Measurements from ENCODE around the gene RBPMS2. TPM values are rescaled to one million over a fixed set of nuclear protein-coding genes. Genes with fewer than 3 reads are reported as not detected.

Gene RBPMS2
- total RNA-seq, 4 donors from 2014 or later: 0.22 to 5.4 (median 1.8) TPM

DNA sequence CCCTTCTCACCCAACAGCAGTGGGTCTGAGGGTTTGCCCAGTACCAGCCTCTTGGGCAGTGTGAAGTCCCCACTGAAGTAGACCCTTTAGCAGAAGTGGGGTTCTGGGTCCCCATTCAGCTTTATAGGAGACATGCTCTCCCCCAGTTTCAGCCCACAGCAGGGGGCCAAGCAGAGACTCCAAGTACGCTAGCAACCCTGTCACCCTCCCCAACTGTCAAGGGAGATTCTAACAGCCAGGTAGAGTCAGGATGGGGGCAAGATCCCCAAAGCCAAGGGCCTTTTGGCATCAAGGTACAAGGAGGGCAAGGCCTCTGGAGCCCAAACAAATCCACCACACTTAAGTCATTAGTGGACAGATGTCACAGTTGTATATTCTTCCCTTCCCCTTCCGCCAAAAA lies 1.8 kb downstream of the RBPMS2 start:
- Histone ChIP-seq H3K36me3 (no peaks in the 10 kb centered on the region), H3K27ac (peak overlapping the region in 2 of 4 donors; percentile 43 to 81), H3K4me3 (peak overlapping the region in 2 of 4 donors; percentile 22 to 68), H3K27me3 (peaks cover 0 to 9% of the 10 kb centered on the region in 2 donors), H3K9me3 (no peaks in the 10 kb centered on the region), H3K4me1 (peaks cover 0 to 14% (median 0%) of the 10 kb centered on the region in 4 donors)
- 43 to 91% methylated on average over 1 to 2 of the region's 2 CpGs for WGBS, 2 donors
- no peak for TF ChIP-seq POLR2A (IDR thresholded peaks at IDR 0.05)
- no peak for TF ChIP-seq EP300 (IDR thresholded peaks at IDR 0.05)
- TF ChIP-seq, protein P1, sequence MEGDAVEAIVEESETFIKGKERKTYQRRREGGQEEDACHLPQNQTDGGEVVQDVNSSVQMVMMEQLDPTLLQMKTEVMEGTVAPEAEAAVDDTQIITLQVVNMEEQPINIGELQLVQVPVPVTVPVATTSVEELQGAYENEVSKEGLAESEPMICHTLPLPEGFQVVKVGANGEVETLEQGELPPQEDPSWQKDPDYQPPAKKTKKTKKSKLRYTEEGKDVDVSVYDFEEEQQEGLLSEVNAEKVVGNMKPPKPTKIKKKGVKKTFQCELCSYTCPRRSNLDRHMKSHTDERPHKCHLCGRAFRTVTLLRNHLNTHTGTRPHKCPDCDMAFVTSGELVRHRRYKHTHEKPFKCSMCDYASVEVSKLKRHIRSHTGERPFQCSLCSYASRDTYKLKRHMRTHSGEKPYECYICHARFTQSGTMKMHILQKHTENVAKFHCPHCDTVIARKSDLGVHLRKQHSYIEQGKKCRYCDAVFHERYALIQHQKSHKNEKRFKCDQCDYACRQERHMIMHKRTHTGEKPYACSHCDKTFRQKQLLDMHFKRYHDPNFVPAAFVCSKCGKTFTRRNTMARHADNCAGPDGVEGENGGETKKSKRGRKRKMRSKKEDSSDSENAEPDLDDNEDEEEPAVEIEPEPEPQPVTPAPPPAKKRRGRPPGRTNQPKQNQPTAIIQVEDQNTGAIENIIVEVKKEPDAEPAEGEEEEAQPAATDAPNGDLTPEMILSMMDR (IDR thresholded peaks at IDR 0.05): no peak
- DNase-seq (ENCODE audit: low spot score in 2 of 2): no peak

DNA sequence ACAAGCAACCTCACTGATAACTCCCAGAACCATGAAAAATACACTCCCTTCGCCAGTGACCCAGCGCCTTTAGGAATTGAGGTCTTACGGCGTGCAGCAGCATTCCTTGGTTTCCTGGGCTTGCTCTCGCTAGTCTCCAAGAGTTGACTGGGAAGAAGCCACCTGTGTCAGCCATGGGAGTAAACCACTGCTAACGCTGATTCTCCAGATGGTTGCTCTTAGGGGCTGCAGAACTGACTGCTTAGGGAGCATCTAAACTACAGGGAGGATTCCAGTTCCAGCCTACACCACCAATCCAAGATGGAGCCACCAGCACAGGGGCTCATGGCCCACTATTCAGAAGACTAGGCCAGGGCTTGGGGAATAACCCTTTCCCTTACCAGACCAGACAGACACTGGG lies 2.4 kb downstream of the RBPMS2 start:
- Histone ChIP-seq H3K4me1 (peaks cover 0 to 14% (median 0%) of the 10 kb centered on the region in 4 donors), H3K4me3 (no peak overlapping the region), H3K36me3 (no peaks in the 10 kb centered on the region), H3K27me3 (peaks cover 0 to 9% of the 10 kb centered on the region in 2 donors), H3K9me3 (no peaks in the 10 kb centered on the region), H3K27ac (no peak overlapping the region)
- TF ChIP-seq POLR2A (IDR thresholded peaks at IDR 0.05) (no peak), EP300 (IDR thresholded peaks at IDR 0.05) (no peak)
- TF ChIP-seq, protein P1 (IDR thresholded peaks at IDR 0.05): no peak
- 78 to 88% methylated on average over 6 of the region's 6 CpGs for WGBS, 2 donors
- no peak for DNase-seq (ENCODE audit: low spot score in 2 of 2)

DNA sequence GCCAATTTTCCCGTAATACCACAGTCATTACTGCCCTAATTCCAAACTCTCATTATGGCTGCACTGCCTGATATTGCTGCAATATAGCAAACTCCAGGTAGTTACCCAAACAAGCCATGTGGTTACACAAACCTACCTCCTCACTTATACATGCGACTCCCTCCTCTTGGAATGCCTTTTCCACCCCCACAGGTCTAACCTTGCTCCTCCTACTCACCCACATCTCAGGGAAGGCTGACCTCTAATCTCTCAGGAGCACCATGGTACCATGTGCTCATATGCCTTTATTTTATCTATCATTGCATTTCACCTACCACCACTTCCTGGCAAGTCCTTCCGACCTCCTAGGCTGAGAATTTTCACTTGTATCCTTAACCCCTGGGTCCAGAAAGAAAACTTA lies 2.9 kb downstream of the RBPMS2 start:
- DNase-seq (ENCODE audit: low spot score in 2 of 2): no peak
- Histone ChIP-seq H3K36me3 (no peaks in the 10 kb centered on the region), H3K9me3 (no peaks in the 10 kb centered on the region), H3K27ac (no peak overlapping the region), H3K27me3 (peaks cover 0 to 9% of the 10 kb centered on the region in 2 donors), H3K4me1 (peaks cover 0 to 14% (median 0%) of the 10 kb centered on the region in 4 donors), H3K4me3 (no peak overlapping the region)
- TF ChIP-seq, protein P1 (IDR thresholded peaks at IDR 0.05): no peak
- no peak for TF ChIP-seq EP300 (IDR thresholded peaks at IDR 0.05)
- no peak for TF ChIP-seq POLR2A (IDR thresholded peaks at IDR 0.05)
- 70 to 72% methylated on average over 3 of the region's 3 CpGs for WGBS, 2 donors

DNA sequence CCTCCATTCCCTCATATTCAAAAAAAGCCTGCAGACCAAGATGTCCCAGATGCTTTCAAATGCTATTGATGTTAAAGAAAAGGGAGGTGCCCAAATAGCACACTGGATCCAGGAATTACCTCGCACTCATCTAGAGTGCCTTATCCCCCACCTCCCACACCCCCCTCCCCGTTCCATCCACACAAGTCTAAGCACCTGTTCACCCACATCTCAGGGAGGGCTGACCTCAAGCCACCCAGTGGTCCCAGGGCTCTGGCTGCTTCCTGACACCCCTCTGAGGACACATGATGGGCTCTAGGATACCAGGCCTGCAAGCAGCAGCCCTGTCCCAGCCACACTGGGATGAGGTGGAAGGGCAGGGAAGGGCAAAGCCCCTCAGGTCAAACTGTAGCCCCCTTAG lies 4.8 kb downstream of the RBPMS2 start:
- no peak for TF ChIP-seq POLR2A (IDR thresholded peaks at IDR 0.05)
- TF ChIP-seq, protein P1 (IDR thresholded peaks at IDR 0.05): no peak
- no peak for TF ChIP-seq EP300 (IDR thresholded peaks at IDR 0.05)
- no peaks in the 10 kb centered on the region for H3K36me3 ChIP-seq
- H3K4me3 ChIP-seq: no peak overlapping the region
- H3K27me3 ChIP-seq: no peaks in the 10 kb centered on the region
- no peaks in the 10 kb centered on the region for H3K4me1 ChIP-seq
- no peak overlapping the region for H3K27ac ChIP-seq
- DNase-seq (ENCODE audit: low spot score in 2 of 2): no peak
- no peaks in the 10 kb centered on the region for H3K9me3 ChIP-seq
- WGBS, 2 donors: 66% methylated on average over 2 of the region's 2 CpGs

DNA sequence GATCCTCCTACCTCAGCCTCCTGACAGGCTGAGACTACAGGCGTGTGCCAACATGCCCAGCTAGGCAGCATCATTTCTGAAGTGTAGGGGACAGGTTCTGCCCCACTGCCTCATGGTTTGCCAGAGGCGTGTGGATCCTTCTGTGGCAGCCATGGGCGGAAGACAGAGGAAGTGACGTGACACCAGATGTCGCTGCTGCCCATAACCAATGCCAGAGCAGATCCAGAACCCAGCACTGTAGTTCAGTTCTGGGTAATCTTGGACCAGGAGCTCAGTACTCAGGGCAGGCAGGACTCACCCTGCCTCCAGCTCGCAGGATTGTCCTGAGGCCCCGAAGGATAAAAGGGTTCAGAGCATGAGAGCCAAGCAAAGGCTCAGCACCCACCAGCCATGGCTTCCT lies 8.2 kb downstream of the RBPMS2 start:
- H3K4me1 ChIP-seq: no peaks in the 10 kb centered on the region
- H3K9me3 ChIP-seq: no peaks in the 10 kb centered on the region
- H3K36me3 ChIP-seq: no peaks in the 10 kb centered on the region
- no peaks in the 10 kb centered on the region for H3K27me3 ChIP-seq
- H3K27ac ChIP-seq: no peak overlapping the region
- TF ChIP-seq, protein P1 (IDR thresholded peaks at IDR 0.05): no peak
- TF ChIP-seq EP300 (IDR thresholded peaks at IDR 0.05) (no peak), POLR2A (IDR thresholded peaks at IDR 0.05) (no peak)
- H3K4me3 ChIP-seq: no peak overlapping the region
- DNase-seq (ENCODE audit: low spot score in 2 of 2): no peak
- 73 to 77% methylated on average over 7 of the region's 7 CpGs for WGBS, 2 donors
